Body of pancreas (tissue), 4 donors: ENCODE results near the gene GABRB1. TPM values are rescaled to one million over a fixed set of nuclear protein-coding genes. Genes with fewer than 3 reads are reported as not detected.

Experiments used
- ATAC-seq: fragments of 150-250 bp; one replicate; pipeline ENCODE4 v1.9.1; 2016
- DNase-seq, 4 donors: peaks; one replicate each; pipeline ENCODE4 v3.0.0-alpha.2; 2019
- H3K27ac ChIP-seq, 4 donors: fragments of 200-600 bp; sonication (generic); 1 replicate in 3 of 4; 2 replicates in 1 of 4; pipeline versions ENCODE4 v1.5.1 to v1.6.1; 2016 to 2019; ENCODE audit warnings: mild to moderate bottlenecking in 1 of 4, mixed read lengths in 1 of 4, moderate library complexity in 1 of 4
- H3K27me3 ChIP-seq, 2 donors: fragments of 200-600 bp; sonication (generic); one replicate each; pipeline ENCODE4 v1.6.0; 2016; ENCODE audit warnings: mild to moderate bottlenecking in 1 of 2
- H3K36me3 ChIP-seq, 2 donors: fragments of 200-600 bp; sonication (generic); replicated peaks in 1 of 2; 2 replicates each; pipeline ENCODE4 v1.5.1; 2016; ENCODE audit warnings: low read depth in 2 of 2; ENCODE audit not compliant: insufficient read depth in 1 of 2
- H3K4me1 ChIP-seq: fragments of 200-600 bp; sonication (generic); one replicate; pipeline ENCODE4 v1.6.0; 2016
- H3K4me3 ChIP-seq, 2 donors: fragments of 200-600 bp; sonication (generic); 1 replicate in 1 of 2; 2 replicates in 1 of 2; pipeline ENCODE4 v1.5.1; 2016 to 2019
- H3K9me3 ChIP-seq, 3 donors: fragments of 200-600 bp; sonication (generic); 1 replicate in 2 of 3; 2 replicates in 1 of 3; pipeline ENCODE4 v1.5.1; 2016
- CTCF ChIP-seq, 7 experiments: fragments of 450-650 bp in 4 of 7; fragments of 200-600 bp in 3 of 7; sonication (generic) in 3 of 7; IDR thresholded peaks; one replicate each; pipeline ENCODE4 v1.5.1; 2016 to 2019; ENCODE audit warnings: antibody characterized with exemption in 7 of 7
- POLR2A ChIP-seq, 3 donors: fragments of 450-650 bp; IDR thresholded peaks; one replicate each; pipeline ENCODE4 v1.6.1; 2016; ENCODE audit warnings: antibody characterized with exemption in 3 of 3, mild to moderate bottlenecking in 2 of 3
- WGBS, 2 donors: methylation state at CpG; one replicate each; pipeline ENCODE4 v1.1.5; 2017; 5-methylcytosine and 5-hydroxymethylcytosine counted together
- intact Hi-C: fragments of 100-400 bp; cut with DNase I; formaldehyde crosslinking; loops from one replicate; pipeline ENCODE4 v1.15.1; 2023
- total RNA-seq, 2 donors: library from RNA; depleted of rRNA; stranded (reverse); fragments of >200 nt; gene quantifications; one replicate each; pipeline ENCODE4 v1.1.0, GENCODE V29; 2016

Gene GABRB1
- total RNA-seq, 2 donors from 2014 or later, result not detected

GRCh38 chr4:47128991-47129390, 97.6 kb downstream of the GABRB1 start:
- Histone ChIP-seq H3K36me3 (no peaks in the 10 kb centered on the region), H3K9me3 (no peaks in the 10 kb centered on the region), H3K27me3 (no peaks in the 10 kb centered on the region), H3K4me1 (no peaks in the 10 kb centered on the region), H3K27ac (no peak overlapping the region), H3K4me3 (no peak overlapping the region)
- ATAC-seq (no peak), DNase-seq (no peak)
- whole genome bisulfite sequencing, 2 donors, result 71 to 77% methylated on average over 1 of the region's 1 CpG
- TF ChIP-seq CTCF (IDR thresholded peaks at IDR 0.05), result no peak
- TF ChIP-seq POLR2A (IDR thresholded peaks at IDR 0.05), result no peak
- intact Hi-C loops, result no loop called here

- Histone ChIP-seq H3K4me1 (no peaks in the 10 kb centered on the region), H3K9me3 (no peaks in the 10 kb centered on the region), H3K4me3 (no peak overlapping the region), H3K36me3 (no peaks in the 10 kb centered on the region), H3K27me3 (no peaks in the 10 kb centered on the region), H3K27ac (no peak overlapping the region)
- no peak for TF ChIP-seq CTCF (IDR thresholded peaks at IDR 0.05)
- no peak for TF ChIP-seq POLR2A (IDR thresholded peaks at IDR 0.05)
- 68 to 77% methylated on average over 4 of the region's 4 CpGs for WGBS, 2 donors
- intact Hi-C loops, result no loop called here
- ATAC-seq (no peak), DNase-seq (no peak)
Observed at GRCh38 chr4:47135210-47135609, 103.8 kb downstream of the GABRB1 start.

- Histone ChIP-seq H3K27me3 (no peaks in the 10 kb centered on the region), H3K27ac (no peak overlapping the region), H3K4me1 (no peaks in the 10 kb centered on the region), H3K9me3 (no peaks in the 10 kb centered on the region), H3K36me3 (no peaks in the 10 kb centered on the region), H3K4me3 (no peak overlapping the region)
- no peak for DNase-seq
- ATAC-seq, result no peak
- intact Hi-C loops, result no loop called here
- TF ChIP-seq POLR2A (IDR thresholded peaks at IDR 0.05) (no peak), CTCF (IDR thresholded peaks at IDR 0.05) (no peak)
- WGBS, 2 donors, result 63 to 70% methylated on average over 3 of the region's 3 CpGs
Observed at GRCh38 chr4:47143261-47143660, 111.9 kb downstream of the GABRB1 start.

- no peaks in the 10 kb centered on the region for H3K27me3 ChIP-seq
- WGBS, 2 donors, result 20 to 23% methylated on average over 4 of the region's 4 CpGs
- ATAC-seq, result no peak
- no peak for DNase-seq
- H3K36me3 ChIP-seq, result no peaks in the 10 kb centered on the region
- H3K4me3 ChIP-seq, result no peak overlapping the region
- H3K9me3 ChIP-seq, result no peaks in the 10 kb centered on the region
- no peaks in the 10 kb centered on the region for H3K4me1 ChIP-seq
- no peak for TF ChIP-seq POLR2A (IDR thresholded peaks at IDR 0.05)
- TF ChIP-seq CTCF (IDR thresholded peaks at IDR 0.05), result no peak
- no peak overlapping the region for H3K27ac ChIP-seq
- intact Hi-C loops, result no loop called here
Observed at GRCh38 chr4:47145630-47146029, 114.3 kb downstream of the GABRB1 start.

- DNase-seq (no peak), ATAC-seq (no peak)
- intact Hi-C loops, result no loop called here
- Histone ChIP-seq H3K36me3 (no peaks in the 10 kb centered on the region), H3K27me3 (no peaks in the 10 kb centered on the region), H3K4me1 (no peaks in the 10 kb centered on the region), H3K4me3 (no peak overlapping the region), H3K27ac (no peak overlapping the region), H3K9me3 (no peaks in the 10 kb centered on the region)
- 55 to 67% methylated on average over 6 of the region's 6 CpGs for WGBS, 2 donors
- no peak for TF ChIP-seq POLR2A (IDR thresholded peaks at IDR 0.05)
- TF ChIP-seq CTCF (IDR thresholded peaks at IDR 0.05), result no peak
Observed at GRCh38 chr4:47154816-47155370, 123.5 kb downstream of the GABRB1 start.
